CD14-positive monocyte (primary cell): ENCODE data around the gene ADD2. TPM values are rescaled to one million over a fixed set of nuclear protein-coding genes. Genes with fewer than 3 reads are reported as not detected.

Source experiments
- DNase-seq, 3 donors: peaks; one replicate each; pipeline ENCODE4 v3.0.0-alpha.2; 2011 to 2022
- H2AFZ ChIP-seq: 2 replicates; pipeline ENCODE4 v1.6.0; 2012; ENCODE audit warnings: mild to moderate bottlenecking, low read depth, low read length, inconsistent platforms; ENCODE audit not compliant: insufficient read depth, poor library complexity, severe bottlenecking
- H3K27ac ChIP-seq, 2 donors: 1 replicate in 1 of 2; 2 replicates in 1 of 2; pipeline ENCODE4 v1.5.1; 2012 to 2013; ENCODE audit warnings: low read length in 2 of 2, control low read depth in 1 of 2, inconsistent platforms in 1 of 2, low read depth in 1 of 2, mild to moderate bottlenecking in 1 of 2
- H3K27me3 ChIP-seq, 2 donors: one replicate each; pipeline versions ENCODE4 v1.6.0 to v1.6.1; 2011 to 2013; ENCODE audit warnings: low read length in 2 of 2; ENCODE audit not compliant: control insufficient read depth in 2 of 2, insufficient read depth in 2 of 2
- H3K36me3 ChIP-seq, 2 donors: replicated peaks in 1 of 2; 1 replicate in 1 of 2; 2 replicates in 1 of 2; pipeline versions ENCODE4 v1.5.1 to v1.6.1; 2012 to 2013; ENCODE audit warnings: low read length in 2 of 2, control low read depth in 1 of 2, inconsistent platforms in 1 of 2, mild to moderate bottlenecking in 1 of 2; ENCODE audit not compliant: insufficient read depth in 2 of 2, control insufficient read depth in 1 of 2
- H3K4me1 ChIP-seq, 2 donors: 1 replicate in 1 of 2; 2 replicates in 1 of 2; pipeline versions ENCODE4 v1.5.1 to v1.6.1; 2012 to 2013; ENCODE audit warnings: low read length in 2 of 2, control low read depth in 1 of 2, inconsistent platforms in 1 of 2, mild to moderate bottlenecking in 1 of 2, moderate library complexity in 1 of 2; ENCODE audit not compliant: insufficient read depth in 2 of 2, control insufficient read depth in 1 of 2
- H3K4me2 ChIP-seq: replicated peaks from 2 replicates; pipeline ENCODE3; 2012; ENCODE audit warnings: low read length, moderate library complexity, mild to moderate bottlenecking; ENCODE audit not compliant: poor library complexity, severe bottlenecking; ENCODE audit errors: extremely low read depth
- H3K4me3 ChIP-seq, 3 experiments: fragments of 200-600 bp in 1 of 3; sonication (generic) in 1 of 3; replicated peaks in 1 of 3; 1 replicate in 2 of 3; 2 replicates in 1 of 3; pipeline ENCODE4 v1.5.1; 2011 to 2013; ENCODE audit warnings: low read length in 3 of 3, mild to moderate bottlenecking in 3 of 3, control low read depth in 2 of 3, low read depth in 2 of 3, inconsistent platforms in 1 of 3, moderate library complexity in 1 of 3
- H3K79me2 ChIP-seq: 2 replicates; pipeline ENCODE4 v1.6.0; 2012; ENCODE audit warnings: mild to moderate bottlenecking, control low read depth, inconsistent platforms, low read length, moderate library complexity; ENCODE audit not compliant: insufficient read depth
- H3K9ac ChIP-seq: 2 replicates; pipeline ENCODE4 v1.6.0; 2017; ENCODE audit warnings: low read length, mild to moderate bottlenecking; ENCODE audit not compliant: insufficient read depth, poor library complexity, severe bottlenecking
- H3K9me3 ChIP-seq, 2 donors: replicated peaks in 1 of 2; 1 replicate in 1 of 2; 2 replicates in 1 of 2; pipeline versions ENCODE4 v1.5.1 to v1.6.1; 2012 to 2013; ENCODE audit warnings: low read length in 2 of 2, control low read depth in 1 of 2; ENCODE audit not compliant: control insufficient read depth in 1 of 2, insufficient read depth in 1 of 2
- H4K20me1 ChIP-seq: 2 replicates; pipeline ENCODE4 v1.6.0; 2012; ENCODE audit warnings: mild to moderate bottlenecking, low read length, control low read depth, moderate library complexity; ENCODE audit not compliant: insufficient read depth
- H3K27ac Mint-ChIP-seq, 7 donors: one replicate each; pipeline ENCODE4 v1.8.0; 2020; ENCODE audit warnings: mild to moderate bottlenecking in 7 of 7, mixed read lengths in 7 of 7, moderate library complexity in 6 of 7, inconsistent platforms in 2 of 7
- H3K27me3 Mint-ChIP-seq, 3 donors: one replicate each; pipeline ENCODE4 v1.8.0; 2021 to 2022; ENCODE audit warnings: low read depth in 3 of 3, mild to moderate bottlenecking in 3 of 3, mixed read lengths in 3 of 3, moderate library complexity in 3 of 3, inconsistent platforms in 1 of 3
- H3K36me3 Mint-ChIP-seq, 2 donors: one replicate each; pipeline ENCODE4 v1.8.0; 2020; ENCODE audit warnings: mixed read lengths in 2 of 2, inconsistent platforms in 1 of 2, mild to moderate bottlenecking in 1 of 2
- H3K4me1 Mint-ChIP-seq: one replicate; pipeline ENCODE4 v1.8.0; 2020; ENCODE audit warnings: mild to moderate bottlenecking, mixed read lengths
- H3K4me3 Mint-ChIP-seq, 2 donors: one replicate each; pipeline ENCODE4 v1.8.0; 2020; ENCODE audit warnings: mild to moderate bottlenecking in 2 of 2, mixed read lengths in 2 of 2, moderate library complexity in 1 of 2
- H3K9me3 Mint-ChIP-seq, 7 donors: one replicate each; pipeline ENCODE4 v1.8.0; 2020 to 2022; ENCODE audit warnings: mixed read lengths in 7 of 7, mild to moderate bottlenecking in 6 of 7, moderate library complexity in 6 of 7, inconsistent platforms in 2 of 7
- WGBS: methylation state at CpG from one replicate; pipeline ENCODE4 v1.1.5; 2013; ENCODE audit warnings: missing lambda C conversion rate; ENCODE audit not compliant: insufficient coverage; 5-methylcytosine and 5-hydroxymethylcytosine counted together
- intact Hi-C, 2 donors: fragments of 100-400 bp; cut with micrococcal nuclease; formaldehyde crosslinking; loops; one replicate each; pipeline versions ENCODE4 v1.15.0 to v1.15.1; 2023
- polyA plus RNA-seq, 3 donors: library from polyadenylated mRNA; depleted of rRNA in 1 of 3; unstranded in 2 of 3; stranded (reverse) in 1 of 3; fragments of 300-500 nt in 2 of 3; fragments of >200 nt in 1 of 3; fragmentation: Illumina TruSeq in 2 of 3; gene quantifications; 1 replicate in 2 of 3; 2 replicates in 1 of 3; pipeline ENCODE4 v1.2.3, GENCODE V29; 2012 to 2021
- TF ChIP-seq, protein P1 (sequence below): fragments of 200-600 bp; IDR thresholded peaks from one replicate; pipeline ENCODE4 v1.8.0; 2022; ENCODE audit warnings: antibody characterized with exemption, mild to moderate bottlenecking

The ADD2 gene
- polyA plus RNA-seq, 3 donors = 0.18 to 0.56 (median 0.26) TPM

DNA sequence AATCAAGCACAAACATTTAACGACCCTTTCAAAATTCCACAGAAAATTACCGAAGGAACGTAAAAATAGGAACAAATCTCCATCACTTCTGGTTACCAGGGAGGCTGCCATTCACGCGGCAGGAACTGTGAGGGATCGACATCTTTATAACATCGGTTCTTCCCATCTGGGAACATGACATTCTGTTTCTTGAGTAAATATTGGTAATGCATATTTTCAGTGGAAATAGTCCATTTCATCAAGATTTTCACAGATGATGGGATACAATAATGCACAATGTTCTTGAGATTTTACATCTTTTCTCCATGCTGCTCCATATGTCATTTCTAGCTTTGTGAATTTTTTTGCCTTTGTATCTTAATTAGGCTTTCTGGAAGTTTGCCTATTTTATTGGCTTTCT, 10.0 kb downstream of the ADD2 start:
- Mint-ChIP-seq H3K4me3 (no peak overlapping the region), H3K4me1 (no peaks in the 10 kb centered on the region), H3K27me3 (peaks cover 20 to 36% (median 31%) of the 10 kb centered on the region in 3 donors), H3K9me3 (peaks cover 0 to 3% (median 0%) of the 10 kb centered on the region in 7 donors), H3K27ac (no peak overlapping the region), H3K36me3 (no peaks in the 10 kb centered on the region)
- Histone ChIP-seq H3K27ac (no peak overlapping the region), H3K79me2 (no peaks in the 10 kb centered on the region), H3K4me3 (no peak overlapping the region), H3K36me3 (no peaks in the 10 kb centered on the region), H3K4me2 (no peak overlapping the region), H4K20me1 (no peaks in the 10 kb centered on the region), H3K4me1 (no peaks in the 10 kb centered on the region), H3K9ac (no peak overlapping the region), H3K9me3 (no peaks in the 10 kb centered on the region), H2AFZ (no peak overlapping the region), H3K27me3 (peaks cover 5 to 9% of the 10 kb centered on the region in 2 donors)
- TF ChIP-seq, protein P1, sequence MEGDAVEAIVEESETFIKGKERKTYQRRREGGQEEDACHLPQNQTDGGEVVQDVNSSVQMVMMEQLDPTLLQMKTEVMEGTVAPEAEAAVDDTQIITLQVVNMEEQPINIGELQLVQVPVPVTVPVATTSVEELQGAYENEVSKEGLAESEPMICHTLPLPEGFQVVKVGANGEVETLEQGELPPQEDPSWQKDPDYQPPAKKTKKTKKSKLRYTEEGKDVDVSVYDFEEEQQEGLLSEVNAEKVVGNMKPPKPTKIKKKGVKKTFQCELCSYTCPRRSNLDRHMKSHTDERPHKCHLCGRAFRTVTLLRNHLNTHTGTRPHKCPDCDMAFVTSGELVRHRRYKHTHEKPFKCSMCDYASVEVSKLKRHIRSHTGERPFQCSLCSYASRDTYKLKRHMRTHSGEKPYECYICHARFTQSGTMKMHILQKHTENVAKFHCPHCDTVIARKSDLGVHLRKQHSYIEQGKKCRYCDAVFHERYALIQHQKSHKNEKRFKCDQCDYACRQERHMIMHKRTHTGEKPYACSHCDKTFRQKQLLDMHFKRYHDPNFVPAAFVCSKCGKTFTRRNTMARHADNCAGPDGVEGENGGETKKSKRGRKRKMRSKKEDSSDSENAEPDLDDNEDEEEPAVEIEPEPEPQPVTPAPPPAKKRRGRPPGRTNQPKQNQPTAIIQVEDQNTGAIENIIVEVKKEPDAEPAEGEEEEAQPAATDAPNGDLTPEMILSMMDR = no peak
- intact Hi-C loops = no loop called here
- 95% methylated on average over 3 of the region's 7 CpGs for WGBS
- no peak for DNase-seq

DNA sequence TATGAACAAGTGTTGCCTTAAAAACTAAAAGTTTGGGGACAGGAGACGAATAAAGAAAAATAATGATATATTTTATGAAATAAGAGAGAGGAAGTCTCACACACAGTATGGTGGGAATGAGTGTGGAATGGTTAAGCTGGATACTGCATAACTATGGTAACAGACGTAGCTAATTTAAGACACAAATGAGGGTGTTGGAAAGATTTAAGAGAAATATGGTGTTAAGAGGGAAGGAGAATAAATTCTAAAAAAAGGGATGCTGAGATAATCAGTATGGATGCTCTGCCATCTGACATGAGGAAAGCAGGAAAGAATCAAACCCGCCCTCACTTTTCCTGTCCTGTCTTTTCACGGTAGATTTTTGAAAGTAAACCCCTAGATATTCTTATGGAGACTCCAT, 10.6 kb downstream of the ADD2 start:
- Histone ChIP-seq H3K4me1 (no peaks in the 10 kb centered on the region), H3K4me3 (no peak overlapping the region), H3K9me3 (no peaks in the 10 kb centered on the region), H3K27ac (no peak overlapping the region), H4K20me1 (no peaks in the 10 kb centered on the region), H3K4me2 (no peak overlapping the region), H3K27me3 (peaks cover 5 to 9% of the 10 kb centered on the region in 2 donors), H3K79me2 (no peaks in the 10 kb centered on the region), H3K36me3 (no peaks in the 10 kb centered on the region), H3K9ac (no peak overlapping the region), H2AFZ (no peak overlapping the region)
- DNase-seq = no peak
- Mint-ChIP-seq H3K27me3 (peaks cover 20 to 31% (median 29%) of the 10 kb centered on the region in 3 donors), H3K36me3 (no peaks in the 10 kb centered on the region), H3K4me1 (no peaks in the 10 kb centered on the region), H3K9me3 (peaks cover 0 to 3% (median 0%) of the 10 kb centered on the region in 7 donors), H3K4me3 (no peak overlapping the region), H3K27ac (no peak overlapping the region)
- 92% methylated on average over 1 of the region's 4 CpGs for WGBS
- TF ChIP-seq, protein P1 = no peak
- intact Hi-C loops = no loop called here
